SK-N-SH treated with all-trans-retinoic acid at 6 μM for 48 hours (cell line): ENCODE measurements around the gene HPS3.
"Not testable (repeated sequence)": the region's sequence is repeated elsewhere in the genome, so short reads cannot be mapped to it uniquely, and the experiment has no call there.

ENCODE experiments used
- ATAC-seq: fragments of 200-7000 bp; cut with Tn5 transposase; 3 replicates; pipeline ENCODE4 v1.9.1; 2020; ENCODE audit warnings: mild to moderate bottlenecking, moderate library complexity
- ARNTL ChIP-seq: fragments of 450-650 bp; formaldehyde crosslinking; IDR thresholded peaks from 2 replicates; pipeline ENCODE4 v1.5.0; 2020; ENCODE audit warnings: low read depth, mild to moderate bottlenecking, moderate library complexity, borderline replicate concordance
- BACH2 ChIP-seq: fragments of 250-450 bp; sonication (Bioruptor Pico); IDR thresholded peaks from 2 replicates; pipeline ENCODE4 v1.9.0; 2021; ENCODE audit warnings: mild to moderate bottlenecking, borderline replicate concordance
- CREB5 ChIP-seq: fragments of 250-450 bp; sonication (Bioruptor Pico); IDR thresholded peaks from 2 replicates; pipeline ENCODE4 v1.5.1; 2020; ENCODE audit warnings: low read depth, mild to moderate bottlenecking, moderate library complexity
- CSDC2 ChIP-seq: fragments of 250-450 bp; sonication (Bioruptor Pico); IDR thresholded peaks from 2 replicates; pipeline ENCODE4 v1.5.0; 2020; ENCODE audit warnings: mild to moderate bottlenecking, moderate library complexity
- CSRNP3 ChIP-seq: fragments of 250-450 bp; sonication (Bioruptor Pico); IDR thresholded peaks from 2 replicates; pipeline ENCODE4 v1.5.1; 2021; ENCODE audit warnings: mild to moderate bottlenecking, moderate library complexity
- GLIS3 ChIP-seq: fragments of 250-450 bp; sonication (Bioruptor Pico); IDR thresholded peaks from 2 replicates; pipeline ENCODE4 v1.5.0; 2020; ENCODE audit warnings: mild to moderate bottlenecking, moderate library complexity
- ISL1 ChIP-seq: fragments of 250-450 bp; sonication (Bioruptor Pico); IDR thresholded peaks from 2 replicates; pipeline ENCODE4 v2.1.2; 2022; ENCODE audit warnings: mild to moderate bottlenecking, moderate library complexity
- OSR1 ChIP-seq: fragments of 250-450 bp; sonication (Bioruptor Pico); IDR thresholded peaks from 2 replicates; pipeline ENCODE4 v1.8.0; 2022; ENCODE audit warnings: moderate library complexity, mild to moderate bottlenecking, inconsistent platforms
- PATZ1 ChIP-seq: fragments of 250-450 bp; sonication (Bioruptor Pico); IDR thresholded peaks from 2 replicates; pipeline ENCODE4 v1.8.0; 2020; ENCODE audit warnings: mild to moderate bottlenecking, moderate library complexity, borderline replicate concordance
- POU6F1 ChIP-seq: fragments of 250-450 bp; sonication (Bioruptor Pico); IDR thresholded peaks from 2 replicates; pipeline ENCODE4 v1.8.0; 2021; ENCODE audit warnings: low read depth, mild to moderate bottlenecking, moderate library complexity, borderline replicate concordance
- PPARA ChIP-seq: fragments of 250-450 bp; sonication (Bioruptor Pico); IDR thresholded peaks from 2 replicates; pipeline ENCODE4 v1.5.0; 2020; ENCODE audit warnings: mild to moderate bottlenecking, borderline replicate concordance
- SNAI2 ChIP-seq: fragments of 250-450 bp; sonication (Bioruptor Pico); IDR thresholded peaks from 2 replicates; pipeline ENCODE4 v1.5.0; 2020; ENCODE audit warnings: mild to moderate bottlenecking, moderate library complexity
- TCF4 ChIP-seq: fragments of 250-450 bp; sonication (Bioruptor Pico); IDR thresholded peaks from 2 replicates; pipeline ENCODE4 v1.8.0; 2021; ENCODE audit warnings: mild to moderate bottlenecking, moderate library complexity, borderline replicate concordance
- TOX ChIP-seq: fragments of 250-450 bp; sonication (Bioruptor Pico); IDR thresholded peaks from 2 replicates; pipeline ENCODE4 v1.8.0; 2021; ENCODE audit warnings: mild to moderate bottlenecking, moderate library complexity, borderline replicate concordance
- TSHZ2 ChIP-seq: fragments of 250-450 bp; sonication (Bioruptor Pico); IDR thresholded peaks from 2 replicates; pipeline ENCODE4 v1.5.0; 2020; ENCODE audit warnings: mild to moderate bottlenecking, moderate library complexity
- ZC3H10 ChIP-seq: fragments of 250-450 bp; sonication (Bioruptor Pico); IDR thresholded peaks from 2 replicates; pipeline ENCODE4 v1.5.1; 2021; ENCODE audit warnings: mild to moderate bottlenecking, moderate library complexity
- ZFP3 ChIP-seq: fragments of 250-450 bp; sonication (Bioruptor Pico); IDR thresholded peaks from 2 replicates; pipeline ENCODE4 v1.5.0; 2020; ENCODE audit warnings: mild to moderate bottlenecking, moderate library complexity
- ZNF70 ChIP-seq: fragments of 450-650 bp; formaldehyde crosslinking; IDR thresholded peaks from 2 replicates; pipeline ENCODE4 v1.5.0; 2020; ENCODE audit warnings: mild to moderate bottlenecking, moderate library complexity
- ZNF8 ChIP-seq: fragments of 450-650 bp; formaldehyde crosslinking; IDR thresholded peaks from 2 replicates; pipeline ENCODE4 v1.5.0; 2020; ENCODE audit warnings: mild to moderate bottlenecking, moderate library complexity

The HPS3 gene

GRCh38 chr3:149215515-149215914 lies 86.1 kb downstream of the HPS3 start:
- TF ChIP-seq ZNF70 (CRISPR knock-in tag) (no peak), ZNF8 (CRISPR knock-in tag) (no peak), TCF4 (CRISPR knock-in tag) (no peak), ARNTL (CRISPR knock-in tag) (no peak), ISL1 (CRISPR knock-in tag) (no peak), SNAI2 (CRISPR knock-in tag) (no peak), CSRNP3 (CRISPR knock-in tag) (no peak)
- no peak for ATAC-seq

- no peak for ATAC-seq
- TF ChIP-seq OSR1 (CRISPR knock-in tag): no peak
- TF ChIP-seq GLIS3 (CRISPR knock-in tag): no peak
- TF ChIP-seq CSDC2: no peak
- no peak for TF ChIP-seq POU6F1 (CRISPR knock-in tag)
- TF ChIP-seq CREB5 (CRISPR knock-in tag): no peak
- no peak for TF ChIP-seq ZC3H10 (CRISPR knock-in tag)
- TF ChIP-seq ZFP3: no peak
- TF ChIP-seq TSHZ2: no peak
- no peak for TF ChIP-seq ZNF8 (CRISPR knock-in tag)
- TF ChIP-seq TCF4 (CRISPR knock-in tag): no peak
- no peak for TF ChIP-seq SNAI2 (CRISPR knock-in tag)
- no peak for TF ChIP-seq BACH2 (CRISPR knock-in tag)
- TF ChIP-seq TOX (CRISPR knock-in tag): no peak
Measured at GRCh38 chr3:149216193-149216869, 86.9 kb downstream of the HPS3 start.

- TF ChIP-seq CSDC2 (no peak), SNAI2 (CRISPR knock-in tag) (no peak), ZFP3 (no peak), POU6F1 (CRISPR knock-in tag) (no peak), ARNTL (CRISPR knock-in tag) (no peak), PPARA (no peak), CSRNP3 (CRISPR knock-in tag) (no peak), BACH2 (CRISPR knock-in tag) (no peak), PATZ1 (CRISPR knock-in tag) (no peak)
- no peak for ATAC-seq
Measured at GRCh38 chr3:149217347-149217746, 87.9 kb downstream of the HPS3 start.

GRCh38 chr3:149219380-149220121 lies 90.1 kb downstream of the HPS3 start:
- not testable (repeated sequence) for ATAC-seq
